Stimulated activated CD4-positive, alpha-beta T cell treated with anti-CD3 and anti-CD28 coated beads, Interleukin-15, amount 100 ng/mL, for 1 hour (primary cell): Measurements from ENCODE around the gene CRYBB2.
"Not testable (repeated sequence)": the region's sequence is repeated elsewhere in the genome, so short reads cannot be mapped to it uniquely, and the experiment has no call there.

Experiments used
- DNase-seq, 2 donors: peaks; one replicate each; pipeline ENCODE4 v3.0.0-alpha.2; 2020; ENCODE audit warnings: low read depth in 1 of 2, low spot score in 1 of 2

CRYBB2 gene

DNA sequence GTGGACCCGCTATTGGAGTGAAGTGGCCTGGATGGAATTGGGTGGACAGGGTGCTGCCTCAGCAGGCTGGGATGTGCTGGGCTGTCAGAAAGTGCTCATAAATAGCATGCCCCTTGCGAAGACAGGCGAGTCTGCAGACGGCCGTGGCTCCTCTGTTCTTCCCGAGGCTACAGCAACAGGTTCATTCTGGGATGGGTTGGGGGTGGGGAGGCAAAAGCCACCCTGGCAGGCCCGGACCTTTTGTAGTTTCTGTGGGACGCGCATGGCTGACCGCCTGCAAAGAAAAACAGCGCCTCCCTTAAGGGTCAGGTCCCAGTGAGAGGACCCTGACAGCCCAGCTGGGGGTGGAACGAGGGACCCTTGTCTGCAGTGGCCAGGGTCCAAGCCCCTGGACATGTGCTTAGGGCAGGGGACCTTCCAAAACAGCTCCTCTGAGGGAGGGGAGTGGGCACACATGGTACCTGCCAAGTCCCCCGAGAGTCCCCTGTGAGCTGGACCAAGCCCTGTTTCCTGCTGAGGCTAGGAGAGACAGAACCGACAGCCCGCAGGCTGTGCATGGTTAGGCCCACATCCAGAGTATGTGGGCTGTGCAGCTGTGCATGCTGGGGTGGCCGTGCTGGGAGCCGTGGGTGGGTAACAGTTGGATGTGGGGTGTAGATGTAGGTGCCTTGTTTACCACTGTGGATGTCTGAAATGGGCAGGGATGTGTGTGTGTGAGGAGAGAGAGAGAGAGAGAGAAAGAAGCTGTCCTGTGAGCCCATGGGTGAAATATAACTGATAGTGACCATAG, 19.5 kb upstream of the CRYBB2 start, which contains the start of gene CRYBB3:
CRYBB3 (plus strand) TSS at position 128 of the 790 bp plus-strand sequence. CDS start 1,539 bp downstream, outside the sequence.
- no peak for DNase-seq

DNA sequence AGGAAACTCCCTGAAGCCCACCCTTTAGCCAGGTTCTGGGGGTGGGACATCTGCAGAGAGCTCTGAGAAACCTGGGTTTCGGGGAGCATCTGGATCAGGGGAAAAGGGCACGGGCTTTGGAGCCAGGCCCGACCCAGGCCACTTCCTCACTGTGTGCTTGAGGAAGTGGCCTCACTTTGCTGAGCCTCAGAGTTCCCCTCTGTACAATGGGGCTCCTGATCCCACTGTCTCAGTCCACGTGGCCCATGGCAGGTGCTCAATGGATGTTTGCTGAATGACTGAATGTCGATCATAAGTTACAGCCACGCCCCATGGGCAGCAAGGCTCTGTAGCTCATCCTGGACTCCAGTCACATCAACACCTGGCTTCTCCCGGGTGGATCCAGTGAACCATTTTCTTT, 18.5 kb upstream of the CRYBB2 start:
- DNase-seq: no peak

DNA sequence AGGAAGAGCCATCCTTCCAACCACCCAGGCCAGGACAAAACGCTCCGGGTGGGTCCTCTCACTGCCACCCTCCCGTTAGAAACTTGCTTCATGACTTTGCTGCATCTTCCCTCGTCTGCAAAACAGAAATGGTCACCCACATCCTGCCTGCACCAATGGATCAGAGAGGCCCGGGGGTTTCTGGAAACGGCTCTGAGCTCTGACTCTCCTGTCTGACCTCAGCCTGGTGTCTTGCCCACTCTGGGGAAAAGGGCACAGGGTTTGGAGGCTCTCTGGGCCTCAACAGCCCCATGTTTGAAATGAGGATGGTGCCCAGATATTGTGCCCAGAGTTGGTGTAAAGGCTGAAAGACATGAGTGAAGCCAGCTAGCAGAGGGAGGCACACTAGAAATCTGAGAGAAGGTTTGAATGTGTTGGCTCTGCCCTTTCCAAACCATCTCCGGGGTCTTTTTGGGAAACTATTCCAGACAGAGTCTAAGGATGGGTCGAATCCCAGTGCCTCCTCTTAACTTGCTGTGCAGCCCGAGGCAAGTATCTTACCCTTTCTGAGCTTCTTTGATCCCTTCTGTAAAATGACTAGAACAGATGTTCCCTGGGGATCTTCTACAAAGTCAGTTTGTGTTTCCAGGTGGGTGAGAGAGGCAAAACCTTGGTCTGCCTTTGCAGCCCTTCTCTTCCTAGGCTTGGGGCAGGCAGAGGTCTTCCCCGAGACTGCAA, 17.7 kb upstream of the CRYBB2 start:
- DNase-seq: no peak

DNA sequence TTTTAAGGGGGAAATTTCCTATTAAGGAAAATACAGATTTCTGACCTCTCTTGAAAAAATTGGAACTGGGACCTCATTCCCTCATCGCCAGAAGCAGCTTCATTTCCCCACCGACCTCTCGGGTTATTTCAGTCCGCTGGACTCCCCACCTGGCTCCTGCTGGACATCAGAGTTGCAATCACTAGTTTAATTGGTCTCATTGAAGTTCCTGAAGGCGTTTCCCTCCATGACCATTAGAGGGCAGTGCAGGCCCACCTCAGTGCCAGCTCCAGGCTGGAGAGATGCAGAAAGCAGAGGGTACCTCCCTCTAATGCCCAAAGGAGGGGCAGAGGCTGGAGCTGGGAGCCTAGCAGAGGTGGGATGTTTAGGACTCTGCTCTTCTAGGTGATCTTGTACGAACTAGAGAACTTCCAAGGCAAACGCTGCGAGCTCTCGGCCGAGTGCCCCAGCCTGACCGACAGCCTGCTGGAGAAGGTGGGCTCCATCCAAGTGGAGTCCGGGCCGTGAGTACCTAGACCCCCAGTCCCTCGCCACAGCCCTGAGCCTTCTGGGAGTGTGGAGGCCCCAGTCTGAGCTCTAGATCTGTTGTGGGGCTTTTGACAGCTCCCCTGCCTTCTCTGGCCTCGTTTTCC, 17.0 kb upstream of the CRYBB2 start:
- DNase-seq: peak in 1 of 2 donors; percentile 27

DNA sequence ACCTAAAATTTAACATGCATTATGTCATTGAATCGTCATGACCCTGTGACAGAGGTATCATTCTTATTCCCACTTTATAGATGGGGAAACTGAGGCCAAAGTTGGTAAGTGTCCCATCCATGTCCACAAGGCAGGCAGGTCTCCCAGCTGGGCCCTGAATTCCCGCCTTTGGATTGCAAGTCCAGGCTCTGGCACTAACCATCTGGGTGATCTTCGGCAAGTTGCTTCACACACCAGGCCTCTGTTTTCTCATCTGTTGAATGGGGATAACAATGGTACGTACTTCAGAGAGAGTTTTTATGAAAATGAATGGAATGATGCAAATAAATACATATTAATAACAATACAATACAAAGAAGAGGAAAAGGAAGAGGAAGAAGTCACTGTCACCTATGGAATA, 16.4 kb upstream of the CRYBB2 start:
- no peak for DNase-seq

DNA sequence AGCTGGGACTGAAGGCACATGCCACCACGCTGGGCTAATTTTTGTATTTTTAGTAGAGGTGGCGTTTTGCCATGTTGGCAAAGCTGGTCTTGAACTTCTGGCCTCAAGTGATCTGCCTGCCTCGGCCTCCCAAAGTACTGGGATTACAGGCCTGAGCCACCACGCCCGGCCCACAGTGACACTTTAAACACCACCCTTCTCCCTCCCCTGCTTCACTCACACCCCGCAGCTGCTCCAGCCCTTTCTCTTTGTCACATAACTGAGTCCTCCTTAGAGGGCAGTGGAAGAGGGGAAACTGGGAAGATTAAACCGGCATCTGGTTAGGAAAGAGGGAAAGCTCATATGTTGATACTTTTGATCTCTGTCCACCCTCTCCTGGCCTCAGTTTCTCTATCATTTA, 14.9 kb upstream of the CRYBB2 start:
- DNase-seq: not testable (repeated sequence)

DNA sequence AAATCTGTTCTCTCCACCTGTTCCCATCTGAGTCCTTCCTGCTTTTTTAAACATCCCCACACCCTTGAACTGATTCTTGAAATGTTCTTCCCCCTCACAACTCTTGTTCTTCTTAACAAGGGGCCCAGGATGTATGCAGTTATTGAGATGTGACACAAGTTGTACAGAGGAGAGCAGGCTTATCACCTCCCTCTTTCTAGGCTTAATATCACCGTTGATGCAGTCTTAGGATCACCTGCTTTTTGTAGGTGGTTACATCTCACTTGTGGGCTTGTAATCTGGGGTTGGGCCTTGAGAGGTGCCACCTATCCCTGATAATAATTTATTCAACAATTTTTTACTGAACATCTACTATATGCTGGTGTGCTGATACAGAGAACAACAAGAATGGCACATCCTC, 13.6 kb upstream of the CRYBB2 start:
- DNase-seq: no peak

DNA sequence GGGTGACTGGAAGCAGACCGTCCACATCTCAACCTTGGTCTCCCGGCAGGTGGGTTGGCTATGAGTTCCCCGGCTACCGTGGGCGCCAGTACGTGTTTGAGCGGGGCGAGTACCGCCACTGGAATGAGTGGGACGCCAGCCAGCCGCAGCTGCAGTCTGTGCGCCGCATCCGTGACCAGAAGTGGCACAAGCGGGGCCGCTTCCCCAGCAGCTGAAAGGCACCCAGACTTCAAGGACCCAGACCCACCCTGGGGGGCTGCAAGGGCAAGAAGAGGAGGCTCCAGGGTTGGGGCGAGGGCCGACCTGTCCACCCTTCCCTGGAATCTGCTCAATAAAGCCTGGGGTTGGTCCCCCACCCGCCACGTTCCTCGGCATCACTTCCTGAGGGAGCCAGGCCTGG, 12.4 kb upstream of the CRYBB2 start:
- DNase-seq: no peak

DNA sequence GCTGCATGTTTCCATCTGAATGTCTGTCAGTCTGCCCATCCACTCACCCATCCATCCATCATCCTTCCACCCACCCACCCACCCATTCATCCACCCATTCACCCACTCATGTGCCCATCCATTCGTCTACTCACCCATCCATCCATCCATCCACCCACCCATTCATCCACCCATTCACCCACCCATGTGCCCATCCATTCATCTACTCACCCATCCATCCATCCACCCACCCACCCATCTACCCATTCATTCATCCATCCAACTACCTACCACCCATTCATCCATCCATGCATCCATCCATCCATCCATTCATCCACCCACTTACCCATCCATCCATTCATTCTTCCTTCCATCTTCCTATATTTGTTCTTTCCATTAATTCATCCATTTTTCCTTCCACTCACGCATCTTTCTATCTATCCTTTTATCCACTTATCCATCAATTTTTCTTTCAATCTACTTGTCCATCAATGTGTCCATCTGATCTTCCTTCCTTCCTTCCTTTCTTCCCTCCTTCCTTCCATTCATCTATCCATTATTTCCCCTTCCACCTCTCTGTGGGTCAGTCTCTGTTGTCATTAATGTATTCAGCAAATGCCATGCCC, 11.8 kb upstream of the CRYBB2 start:
- DNase-seq: no peak

DNA sequence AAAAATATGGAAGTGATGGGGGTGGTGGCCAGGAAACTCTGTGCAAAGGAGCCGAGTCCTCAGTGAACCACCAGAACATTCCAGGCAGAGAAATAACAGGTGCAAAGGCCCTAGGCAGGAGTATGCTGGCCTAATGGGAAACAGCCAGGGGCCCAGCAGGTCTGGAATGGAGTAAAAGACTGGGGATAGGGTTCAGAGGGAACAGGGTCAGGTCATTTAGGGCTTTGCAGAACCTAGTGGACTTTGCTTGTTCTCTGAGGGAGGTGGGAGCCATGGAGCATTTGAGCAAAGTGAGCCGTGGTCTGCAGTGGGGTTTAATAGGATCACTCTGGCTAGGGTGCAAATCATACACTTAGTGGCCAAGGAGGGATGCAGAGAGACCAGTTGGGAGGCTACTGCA, 11.1 kb upstream of the CRYBB2 start:
- no peak for DNase-seq

DNA sequence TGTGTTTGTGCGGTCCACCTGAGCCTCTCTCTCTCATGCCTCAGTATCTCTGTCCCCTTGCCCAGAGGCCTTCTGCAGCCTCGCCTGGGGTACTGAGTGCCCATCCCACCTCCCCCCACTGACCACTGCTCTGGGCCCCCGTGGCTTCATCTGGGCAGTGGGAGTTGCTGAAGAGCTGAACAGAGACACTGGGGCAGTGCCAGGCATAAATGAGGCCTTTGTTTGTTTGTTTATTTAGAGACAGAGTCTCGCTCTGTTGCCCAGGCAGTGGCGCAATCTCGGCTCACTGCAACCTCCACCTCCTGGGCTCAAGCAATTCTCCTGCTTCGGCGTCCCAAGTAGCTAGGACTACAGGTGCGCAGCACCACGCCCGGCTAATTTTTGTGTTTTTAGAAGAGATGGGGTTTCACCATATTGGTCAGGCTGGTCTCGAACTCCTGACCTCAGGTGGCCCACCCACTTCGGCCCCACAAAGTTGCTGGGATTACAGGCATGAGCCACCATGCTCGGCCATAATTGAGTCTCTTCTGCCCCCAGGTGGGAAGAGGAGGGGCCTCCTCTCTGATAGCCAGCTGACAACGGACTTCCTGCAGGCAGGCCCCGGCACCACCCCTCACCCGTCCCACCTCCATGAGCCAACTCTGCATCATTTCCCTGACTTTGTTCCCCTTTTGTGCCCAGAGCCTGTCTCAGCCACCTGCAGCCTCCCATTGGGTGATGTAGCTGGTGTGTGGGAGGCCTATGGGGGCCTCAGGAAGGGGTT, 10.5 kb upstream of the CRYBB2 start:
- no peak for DNase-seq

DNA sequence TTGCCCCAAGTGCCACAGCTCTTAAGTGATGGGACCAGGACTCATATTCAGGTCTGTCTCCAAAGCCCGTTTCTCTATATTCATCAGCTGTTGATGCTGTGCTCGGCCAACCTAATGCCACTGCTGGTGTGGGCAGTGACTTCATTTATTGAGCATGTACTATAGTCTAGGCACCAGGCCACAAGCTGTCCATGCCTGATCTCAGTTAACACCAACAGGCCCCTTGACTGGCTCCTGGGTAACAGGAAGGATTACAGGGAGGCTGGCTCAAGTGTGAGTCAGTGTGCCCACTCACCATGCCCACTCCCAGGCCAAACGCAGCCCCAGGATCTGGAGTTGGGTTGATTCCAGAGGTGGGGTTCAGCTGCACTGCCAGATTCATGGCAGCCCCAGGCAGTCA, 8.6 kb upstream of the CRYBB2 start:
- DNase-seq: no peak

DNA sequence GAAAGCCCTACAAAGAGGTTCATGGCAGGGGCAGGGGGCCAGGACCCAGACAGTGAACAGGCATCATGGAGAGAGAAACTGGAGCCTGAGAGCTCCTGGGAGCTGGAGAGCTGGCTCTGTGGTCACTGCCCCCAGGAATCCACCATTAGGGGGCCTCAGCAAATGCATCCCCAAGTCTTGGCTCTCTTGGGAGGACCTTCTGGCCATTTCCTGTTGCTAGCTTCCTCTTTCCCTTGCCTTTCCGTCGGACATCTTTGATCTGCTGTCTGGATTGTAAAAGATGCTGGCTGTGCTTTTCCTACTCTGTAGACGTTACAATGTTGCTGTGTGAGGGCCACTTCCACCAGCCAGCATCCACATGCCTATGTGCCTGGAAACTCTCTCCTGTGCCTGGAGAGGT, 7.1 kb upstream of the CRYBB2 start:
- no peak for DNase-seq

DNA sequence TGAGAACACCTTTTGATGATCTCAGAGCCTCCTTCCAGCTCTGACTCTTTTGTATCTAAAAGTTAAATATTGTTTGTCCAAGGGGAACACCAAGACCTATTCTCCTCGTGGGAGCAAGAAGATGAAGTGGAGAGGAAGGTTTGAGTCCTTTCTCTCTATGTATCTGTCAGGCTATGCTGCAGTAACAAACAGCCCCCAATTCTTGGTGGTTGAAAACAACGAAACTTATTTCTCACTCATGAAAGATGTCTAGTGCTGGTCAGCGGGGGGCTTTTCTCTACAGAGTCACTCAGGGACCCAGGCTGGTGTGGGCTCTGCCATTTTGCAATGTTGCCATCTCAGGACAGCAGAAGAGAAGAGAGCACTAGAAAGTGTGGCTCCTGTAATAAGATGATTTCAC, 6.2 kb upstream of the CRYBB2 start:
- DNase-seq: no peak

DNA sequence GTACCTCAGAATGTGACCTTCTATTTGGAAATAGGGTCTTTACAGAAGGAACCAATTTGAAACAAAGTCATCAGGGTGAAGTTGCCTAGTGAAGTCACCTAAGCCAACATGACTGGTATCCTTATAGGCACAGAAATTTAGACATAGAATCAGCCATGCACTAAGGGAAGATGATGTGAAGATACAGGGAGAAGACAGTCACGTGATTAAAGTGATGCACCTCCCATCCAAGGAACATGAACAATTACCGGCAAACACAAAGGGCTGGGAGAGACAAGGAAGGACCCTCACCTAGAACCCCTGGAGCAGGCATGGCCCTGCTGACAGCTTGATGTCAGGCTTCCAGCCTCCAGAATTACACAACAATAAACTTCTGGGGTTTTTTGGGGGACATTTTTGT, 3.2 kb upstream of the CRYBB2 start:
- no peak for DNase-seq

DNA sequence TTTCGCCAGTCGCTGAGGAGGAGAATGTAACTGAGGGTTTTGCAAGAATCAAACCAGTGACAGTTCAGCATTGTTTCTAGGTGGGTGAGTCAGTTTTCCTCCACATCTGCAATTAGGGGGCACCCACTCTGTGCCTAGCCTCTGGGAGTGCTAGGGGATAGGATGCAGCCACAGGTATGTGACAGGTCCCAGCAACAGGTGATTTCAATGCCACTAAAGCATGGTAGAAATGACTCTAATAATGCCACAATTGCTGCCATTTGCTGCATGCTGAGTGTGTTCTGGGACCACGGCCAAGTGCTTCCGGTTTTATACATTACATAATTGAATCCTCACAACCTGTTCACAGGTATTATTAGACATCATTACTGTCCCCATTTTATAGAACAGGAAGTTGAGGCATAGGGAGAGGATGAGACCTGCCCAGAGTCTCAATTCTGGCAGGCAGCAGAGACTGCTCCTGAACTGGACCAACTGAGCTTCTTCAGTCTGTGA, 556 bp downstream of the CRYBB2 start:
- DNase-seq: no peak

DNA sequence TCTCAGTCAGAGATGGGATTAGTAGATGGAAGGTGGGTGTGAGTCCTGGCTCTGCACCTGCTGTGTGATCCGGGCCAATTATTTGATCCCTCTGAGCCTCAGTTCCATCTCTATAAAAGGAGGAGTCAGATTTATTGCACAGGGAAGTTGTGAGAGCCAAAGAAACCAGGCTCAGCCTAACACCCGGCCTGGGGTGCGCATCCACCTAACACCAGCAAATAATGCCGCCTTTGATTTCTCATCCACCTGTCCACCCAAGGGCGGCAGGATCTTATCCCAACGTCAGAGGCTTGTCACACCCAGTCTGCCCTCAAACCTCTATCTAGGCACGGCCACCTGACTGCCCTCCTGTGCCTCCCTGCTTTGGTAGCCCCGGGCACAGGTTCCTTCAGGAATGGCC, 2.4 kb downstream of the CRYBB2 start:
- DNase-seq: no peak

DNA sequence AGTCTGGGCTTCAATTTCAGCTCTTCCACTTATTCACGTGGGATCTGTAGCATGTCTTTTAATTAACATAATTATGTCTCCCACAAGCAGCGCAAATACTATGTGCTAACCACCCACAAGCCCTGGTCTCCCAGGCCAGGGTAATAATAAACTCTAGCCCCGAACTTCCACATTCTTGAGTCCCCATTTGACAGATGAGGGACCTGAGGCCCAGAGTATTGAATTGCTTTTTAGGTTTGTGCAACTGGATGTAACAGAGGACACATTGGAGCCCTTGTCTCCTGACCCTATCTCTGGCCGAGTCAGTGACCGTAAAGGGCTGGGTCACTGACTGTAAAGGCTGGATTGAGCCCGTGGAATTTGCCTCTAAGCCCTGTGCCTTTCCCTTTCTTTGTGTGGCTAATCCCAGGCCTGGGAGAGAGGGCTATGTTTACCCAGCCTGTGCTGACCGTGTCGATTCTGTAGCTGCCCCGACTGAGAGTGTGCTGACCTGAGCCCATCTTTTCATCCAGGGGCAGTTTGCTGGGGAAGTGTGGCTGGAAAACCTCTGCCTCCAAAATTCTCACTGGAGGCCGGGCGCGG, 3.9 kb downstream of the CRYBB2 start:
- no peak for DNase-seq

DNA sequence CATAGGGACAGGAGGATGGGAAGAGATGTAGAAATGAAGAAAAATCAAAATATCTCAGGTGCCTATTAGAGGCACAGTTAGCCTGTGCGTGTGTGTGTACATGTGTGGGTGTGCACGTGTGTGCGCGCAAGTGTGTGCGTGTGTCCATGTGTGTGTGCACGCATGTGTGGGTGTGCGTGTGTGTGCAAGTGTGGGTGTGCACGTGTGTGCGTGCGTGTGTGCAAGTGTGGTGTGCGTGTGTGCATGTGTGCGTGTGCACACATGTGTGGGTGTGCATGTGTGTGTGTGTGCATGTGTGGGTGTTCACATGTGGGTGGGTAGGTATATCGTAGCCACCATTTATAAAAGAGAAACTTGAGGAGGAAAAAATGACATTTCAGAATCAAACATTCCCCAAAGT, 9.4 kb downstream of the CRYBB2 start:
- no peak for DNase-seq

DNA sequence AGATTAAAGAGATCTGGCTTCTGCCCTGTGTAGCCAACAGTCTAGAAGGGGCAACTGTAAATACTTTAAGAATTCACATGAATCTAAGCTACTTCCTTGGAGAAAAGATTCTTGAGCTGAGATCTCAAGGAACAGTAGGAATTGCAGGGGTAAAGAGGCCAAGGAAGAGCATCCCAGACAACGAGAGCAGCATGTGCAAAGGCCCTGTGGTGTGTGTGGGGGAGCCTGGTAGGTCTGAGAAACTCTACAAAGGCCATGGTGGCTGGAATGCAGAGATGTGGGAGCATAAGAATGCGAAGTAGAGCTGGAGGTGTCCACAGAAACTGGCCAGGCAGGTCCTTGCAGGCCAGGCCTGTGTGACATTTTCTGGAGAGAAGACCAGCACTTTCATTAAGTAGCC, 11.3 kb downstream of the CRYBB2 start:
- DNase-seq: not testable (repeated sequence)

DNA sequence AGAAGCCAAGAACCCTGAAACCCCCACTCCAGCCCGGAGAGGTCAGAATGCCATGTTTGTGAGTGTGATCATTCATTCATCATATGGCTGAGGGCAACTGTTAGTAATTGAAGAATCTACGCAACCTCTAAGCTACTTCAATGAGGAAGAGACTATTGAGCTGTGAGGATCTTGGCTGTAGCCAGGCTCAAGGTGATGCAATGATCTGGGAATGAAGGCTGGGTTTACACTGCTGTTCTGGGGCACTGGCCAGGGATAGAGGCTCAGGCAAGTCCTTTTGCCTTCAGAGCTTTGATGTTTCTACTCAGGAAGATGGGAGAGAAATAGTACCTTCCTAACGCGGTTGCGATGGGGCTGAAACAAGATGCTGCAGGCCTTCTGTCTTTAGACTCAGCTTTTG, 12.9 kb downstream of the CRYBB2 start:
- DNase-seq: no peak
